Measurements from ENCODE around the gene OR6C65.
"Not testable (repeated sequence)": the region's sequence is repeated elsewhere in the genome, so short reads cannot be mapped to it uniquely, and the experiment has no call there.

The OR6C65 gene

GRCh38 chr12:55400229-55400628 is at the start of gene OR6C65:
TSS of gene OR6C65 (plus strand) at chr12:55400529. CDS start at chr12:55400529, 0 bp downstream.
- no peak within 1 kb of the TSS for H3K4me3 ChIP-seq
- TF ChIP-seq Cebpa-rat (IDR thresholded peaks at IDR 0.05), result no peak

GRCh38 chr12:55355338-55355737 is 45.0 kb upstream of the OR6C65 start:
- not testable (repeated sequence) for H3K27me3 ChIP-seq, H3K9me3 ChIP-seq, H3K4me2 ChIP-seq, H3K4me3 ChIP-seq, H4K20me1 ChIP-seq, H3K36me3 ChIP-seq, H3K9ac ChIP-seq, H3K4me1 ChIP-seq, H3K27ac ChIP-seq

More at GRCh38 chr12:55400229-55400628, at the start of gene OR6C65:
- no peaks in the 10 kb centered on the region for H3K36me3 ChIP-seq
- no peak within 1 kb of the TSS for H3K9ac ChIP-seq
- no peak within 1 kb of the TSS for H3K27ac ChIP-seq
- no peaks in the 10 kb centered on the region for H4K20me1 ChIP-seq
- H3K4me1 ChIP-seq, result no peaks in the 10 kb centered on the region
- H3K4me2 ChIP-seq, result no peak within 1 kb of the TSS
- no peaks in the 10 kb centered on the region for H3K9me3 ChIP-seq
- no peaks in the 10 kb centered on the region for H3K27me3 ChIP-seq

GRCh38 chr12:55362675-55363074 is 37.7 kb upstream of the OR6C65 start, which contains the start of gene OR6C75:
TSS of gene OR6C75 (plus strand) at chr12:55362975. CDS start at chr12:55365111, 2,136 bp downstream.
- no peak within 1 kb of the TSS for H3K27ac ChIP-seq
- H3K4me2 ChIP-seq, result no peak within 1 kb of the TSS
- no peak within 1 kb of the TSS for H3K9ac ChIP-seq
- H3K27me3 ChIP-seq, result no peaks in the 10 kb centered on the region
- H3K4me3 ChIP-seq, result no peak within 1 kb of the TSS
- H3K9me3 ChIP-seq, result no peaks in the 10 kb centered on the region
- no peak for TF ChIP-seq Cebpa-rat (IDR thresholded peaks at IDR 0.05)
- no peaks in the 10 kb centered on the region for H3K36me3 ChIP-seq
- no peaks in the 10 kb centered on the region for H4K20me1 ChIP-seq
- H3K4me1 ChIP-seq, result no peaks in the 10 kb centered on the region

GRCh38 chr12:55365086-55365485 is 35.2 kb upstream of the OR6C65 start:
- no peaks in the 10 kb centered on the region for H3K36me3 ChIP-seq
- no peaks in the 10 kb centered on the region for H3K27me3 ChIP-seq
- no peak for TF ChIP-seq Cebpa-rat (IDR thresholded peaks at IDR 0.05)
- no peaks in the 10 kb centered on the region for H4K20me1 ChIP-seq
- H3K9me3 ChIP-seq, result no peaks in the 10 kb centered on the region
- no peak overlapping the region for H3K27ac ChIP-seq
- no peaks in the 10 kb centered on the region for H3K4me1 ChIP-seq
- H3K4me3 ChIP-seq, result no peak overlapping the region
- no peak overlapping the region for H3K9ac ChIP-seq
- H3K4me2 ChIP-seq, result no peak overlapping the region

DNA sequence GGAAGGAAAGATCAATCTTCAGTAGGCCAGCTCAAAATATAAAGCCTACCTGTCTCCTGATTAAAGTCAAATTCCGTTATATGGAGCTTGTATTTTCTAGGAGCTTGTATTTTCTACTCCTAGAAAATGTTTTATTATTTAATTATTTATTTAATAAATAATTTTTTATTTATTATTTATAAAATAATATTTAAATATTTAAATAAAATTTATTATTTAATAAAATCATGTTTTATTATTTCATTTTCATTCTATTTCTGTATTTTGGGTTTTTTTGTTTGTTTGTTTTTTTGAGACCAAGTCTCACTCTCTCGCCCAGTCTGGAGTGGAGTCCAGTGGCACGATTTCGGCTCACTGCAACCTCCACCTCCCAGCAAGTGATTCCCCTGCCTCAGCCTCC is 27.8 kb upstream of the OR6C65 start:
- no peak overlapping the region for H3K9ac ChIP-seq
- H3K9me3 ChIP-seq, result no peaks in the 10 kb centered on the region
- H3K27me3 ChIP-seq, result no peaks in the 10 kb centered on the region
- no peak overlapping the region for H3K4me3 ChIP-seq
- H3K27ac ChIP-seq, result no peak overlapping the region
- H3K4me2 ChIP-seq, result no peak overlapping the region
- TF ChIP-seq Cebpa-rat (IDR thresholded peaks at IDR 0.05), result no peak
- H4K20me1 ChIP-seq, result no peaks in the 10 kb centered on the region
- no peaks in the 10 kb centered on the region for H3K36me3 ChIP-seq
- no peaks in the 10 kb centered on the region for H3K4me1 ChIP-seq

DNA sequence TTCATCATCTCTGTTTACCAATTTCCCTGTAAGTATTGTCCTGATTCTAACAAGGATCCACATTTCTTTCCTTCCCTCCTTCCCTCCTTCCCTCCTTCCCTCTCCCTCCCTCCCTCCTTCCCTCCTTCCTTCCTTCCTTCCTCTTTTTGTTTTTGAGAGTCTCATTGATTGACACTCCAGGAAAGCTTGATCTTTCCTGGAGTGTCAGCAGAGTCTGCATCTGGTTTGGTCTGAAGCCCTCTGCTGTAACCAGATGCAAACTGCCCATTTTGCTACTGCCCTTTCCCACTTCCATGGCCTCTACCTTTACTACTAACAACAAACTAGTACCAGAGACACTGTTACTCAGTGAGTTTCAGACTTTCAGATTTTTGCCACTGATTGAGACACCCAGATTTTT is 14.4 kb upstream of the OR6C65 start:
- H3K27me3 ChIP-seq, result no peaks in the 10 kb centered on the region
- no peak for TF ChIP-seq Cebpa-rat (IDR thresholded peaks at IDR 0.05)

GRCh38 chr12:55392032-55392795 is 8.1 kb upstream of the OR6C65 start:
- TF ChIP-seq Cebpa-rat (IDR thresholded peaks at IDR 0.05), result no peak
- peaks cover 8% of the 10 kb centered on the region; the same call in 1 of the 2 replicates for H3K9me3 ChIP-seq
- no peak overlapping the region for H3K4me3 ChIP-seq
- H3K27ac ChIP-seq, result no peak overlapping the region
- no peaks in the 10 kb centered on the region for H3K4me1 ChIP-seq
- no peak overlapping the region for H3K9ac ChIP-seq
- no peaks in the 10 kb centered on the region for H3K36me3 ChIP-seq
- H4K20me1 ChIP-seq, result no peaks in the 10 kb centered on the region
- H3K4me2 ChIP-seq, result no peak overlapping the region
- H3K27me3 ChIP-seq, result no peaks in the 10 kb centered on the region

More for the DNA sequence above, 14.4 kb upstream of the OR6C65 start:
- Histone ChIP-seq H3K4me3 (no peak overlapping the region), H3K4me1 (no peaks in the 10 kb centered on the region), H3K4me2 (no peak overlapping the region), H3K27ac (no peak overlapping the region), H4K20me1 (no peaks in the 10 kb centered on the region), H3K9me3 (no peaks in the 10 kb centered on the region), H3K36me3 (no peaks in the 10 kb centered on the region), H3K9ac (no peak overlapping the region)

DNA sequence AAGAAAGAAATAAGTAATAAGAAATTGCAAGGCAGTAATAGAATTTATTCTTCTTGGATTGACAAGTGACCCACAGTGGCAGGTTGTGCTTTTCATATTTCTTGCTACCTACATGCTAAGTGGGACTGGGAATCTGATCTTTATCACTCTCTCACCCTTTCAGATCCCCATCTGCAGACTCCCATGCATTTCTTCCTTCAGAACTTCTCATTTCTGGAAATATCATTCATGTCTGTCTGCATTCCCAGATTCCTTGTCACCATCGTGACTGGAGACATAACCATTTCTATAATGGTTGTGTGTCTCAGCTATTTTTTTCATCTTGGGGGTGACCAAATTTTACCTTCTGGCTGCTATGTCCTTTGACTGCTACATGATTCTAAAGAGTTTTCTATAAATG is 4.0 kb upstream of the OR6C65 start:
- no peak overlapping the region for H3K4me2 ChIP-seq
- H3K27me3 ChIP-seq, result no peaks in the 10 kb centered on the region
- no peaks in the 10 kb centered on the region for H4K20me1 ChIP-seq
- H3K9me3 ChIP-seq, result peaks cover 8% of the 10 kb centered on the region; the same call in 1 of the 2 replicates
- H3K9ac ChIP-seq, result no peak overlapping the region
- H3K36me3 ChIP-seq, result no peaks in the 10 kb centered on the region
- H3K4me1 ChIP-seq, result no peaks in the 10 kb centered on the region
- H3K27ac ChIP-seq, result no peak overlapping the region
- H3K4me3 ChIP-seq, result no peak overlapping the region
- no peak for TF ChIP-seq Cebpa-rat (IDR thresholded peaks at IDR 0.05)

- H3K4me2 ChIP-seq, result no peak overlapping the region
- TF ChIP-seq Cebpa-rat (IDR thresholded peaks at IDR 0.05), result no peak
These were observed 7.5 kb downstream of the OR6C65 start for GRCh38 chr12:55407866-55408265.

GRCh38 chr12:55409133-55409532 is 8.8 kb downstream of the OR6C65 start:
- H3K9me3 ChIP-seq, H3K4me2 ChIP-seq, H3K4me3 ChIP-seq, H3K9ac ChIP-seq, H3K4me1 ChIP-seq, H3K27ac ChIP-seq, H3K36me3 ChIP-seq, H4K20me1 ChIP-seq, H3K27me3 ChIP-seq: not testable (repeated sequence)

More at GRCh38 chr12:55407866-55408265, 7.5 kb downstream of the OR6C65 start:
- Histone ChIP-seq H3K9ac (no peak overlapping the region), H3K36me3 (no peaks in the 10 kb centered on the region), H3K27me3 (no peaks in the 10 kb centered on the region), H3K9me3 (no peaks in the 10 kb centered on the region), H4K20me1 (no peaks in the 10 kb centered on the region), H3K4me1 (no peaks in the 10 kb centered on the region), H3K27ac (no peak overlapping the region), H3K4me3 (no peak overlapping the region)

- not testable (repeated sequence) for H3K4me1 ChIP-seq, H3K9ac ChIP-seq, H3K27ac ChIP-seq, H3K9me3 ChIP-seq, H3K4me3 ChIP-seq, H4K20me1 ChIP-seq, H3K4me2 ChIP-seq, H3K27me3 ChIP-seq, H3K36me3 ChIP-seq
These were observed 11.8 kb downstream of the OR6C65 start for GRCh38 chr12:55412138-55412537.

- H4K20me1 ChIP-seq, H3K36me3 ChIP-seq, H3K9ac ChIP-seq, H3K27ac ChIP-seq, H3K4me1 ChIP-seq, H3K27me3 ChIP-seq, H3K4me3 ChIP-seq, H3K4me2 ChIP-seq, H3K9me3 ChIP-seq: not testable (repeated sequence)
These were observed 13.4 kb downstream of the OR6C65 start for GRCh38 chr12:55413498-55414388.

GRCh38 chr12:55414396-55414823 is 14.1 kb downstream of the OR6C65 start:
- not testable (repeated sequence) for H3K27me3 ChIP-seq, H3K36me3 ChIP-seq, H4K20me1 ChIP-seq, H3K9ac ChIP-seq, H3K9me3 ChIP-seq, H3K27ac ChIP-seq, H3K4me3 ChIP-seq, H3K4me2 ChIP-seq, H3K4me1 ChIP-seq

- H4K20me1 ChIP-seq, H3K4me1 ChIP-seq, H3K9ac ChIP-seq, H3K27me3 ChIP-seq, H3K27ac ChIP-seq, H3K36me3 ChIP-seq, H3K9me3 ChIP-seq, H3K4me3 ChIP-seq: not testable (repeated sequence)
- H3K4me2 ChIP-seq, result peak overlapping the region; percentile 4; the same call in 1 of the 2 replicates
These were observed 14.6 kb downstream of the OR6C65 start for GRCh38 chr12:55414889-55415288.

All from BLaER1 (cell line).